Stimulated activated CD4-positive, alpha-beta T cell treated with anti-CD3 and anti-CD28 coated beads, Interleukin-12 subunit alpha, Interleukin-12 subunit beta, amount 100 ng/mL, for 4 hours (primary cell): ENCODE results near the gene TAL2.

Experiments
- DNase-seq: peaks from one replicate; pipeline ENCODE4 v3.0.0-alpha.2; 2020

TAL2 gene

GRCh38 chr9:105711867-105712266, 49.6 kb downstream of the TAL2 start:
- no peak for DNase-seq

- no peak for DNase-seq
These were observed 50.0 kb downstream of the TAL2 start for GRCh38 chr9:105712297-105712696.
